HG02798 (cell line): ENCODE measurements around the gene COL12A1.

ENCODE experiments used
- ATAC-seq: cut with Tn5 transposase; IDR thresholded peaks from one replicate; pipeline ENCODE4 v1.9.1; 2021; ENCODE audit warnings: mild to moderate bottlenecking; ENCODE audit not compliant: unreplicated experiment, poor library complexity

Gene COL12A1

DNA sequence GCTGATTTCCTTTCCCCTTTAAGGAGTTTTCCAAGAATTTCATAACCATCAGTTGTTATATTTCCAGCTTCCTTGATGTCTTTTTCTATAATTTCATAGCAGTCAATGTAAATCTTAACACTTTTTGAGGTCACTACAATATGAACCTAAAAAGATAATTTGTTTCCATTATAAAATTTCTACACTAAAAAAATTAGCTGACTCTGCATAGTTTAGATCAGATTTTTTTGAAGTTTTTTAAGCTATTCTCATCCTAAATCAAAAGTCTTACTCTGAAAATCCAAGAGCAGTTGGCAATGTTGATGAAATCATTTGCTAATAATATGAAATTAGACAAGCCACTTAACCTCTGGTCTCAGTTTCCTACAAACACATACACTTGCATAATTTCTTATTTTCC lies 96.8 kb downstream of the COL12A1 start:
- ATAC-seq: no peak

DNA sequence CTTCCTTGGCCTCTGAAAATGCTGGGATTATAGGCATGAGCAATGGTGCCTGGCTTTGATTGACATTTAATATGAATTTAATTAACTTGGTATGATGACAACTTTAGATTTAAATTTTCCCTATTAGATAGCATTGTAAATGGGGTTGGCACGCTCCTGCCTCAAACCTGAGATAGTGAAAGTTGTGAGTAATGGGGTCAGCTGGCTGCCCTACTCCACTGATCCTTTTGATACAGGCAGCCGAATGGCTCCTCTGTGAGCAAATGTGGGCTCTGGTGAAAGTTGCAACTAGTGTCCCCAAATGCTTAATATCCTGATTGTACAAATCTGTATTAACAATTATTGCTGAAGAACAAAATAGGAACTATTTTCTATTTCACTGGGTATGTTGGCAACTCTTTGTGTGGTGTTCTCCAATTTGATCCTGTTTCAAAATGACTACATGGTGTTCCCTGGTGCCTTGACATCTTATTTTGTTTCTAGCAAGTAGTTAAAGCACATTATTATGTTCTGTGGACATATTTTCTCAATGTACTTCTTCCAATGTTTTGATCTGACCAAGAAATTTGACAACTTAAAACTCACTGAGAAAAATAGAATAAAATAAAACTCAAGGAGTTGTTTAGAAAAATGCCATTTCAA lies 97.4 kb downstream of the COL12A1 start:
- ATAC-seq: no peak

DNA sequence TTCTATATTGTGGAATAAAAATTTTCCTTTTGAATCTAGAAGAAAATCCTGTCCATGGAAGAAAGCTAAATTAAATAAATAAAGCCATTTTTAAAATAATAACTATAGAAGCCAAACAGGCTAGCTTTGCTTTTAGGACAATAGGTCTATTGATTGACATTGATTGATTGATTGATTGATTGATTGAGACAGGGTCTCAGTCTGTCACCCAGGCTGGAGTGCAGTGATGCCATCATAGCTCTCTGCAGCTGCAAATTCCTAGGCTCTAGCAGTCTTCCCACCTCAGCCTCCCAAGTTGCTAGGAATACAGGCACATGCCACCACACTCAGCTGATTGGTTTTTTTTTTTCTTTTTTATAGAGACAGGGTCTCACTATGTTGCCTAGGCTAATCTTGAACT lies 97.9 kb downstream of the COL12A1 start:
- ATAC-seq: no peak

DNA sequence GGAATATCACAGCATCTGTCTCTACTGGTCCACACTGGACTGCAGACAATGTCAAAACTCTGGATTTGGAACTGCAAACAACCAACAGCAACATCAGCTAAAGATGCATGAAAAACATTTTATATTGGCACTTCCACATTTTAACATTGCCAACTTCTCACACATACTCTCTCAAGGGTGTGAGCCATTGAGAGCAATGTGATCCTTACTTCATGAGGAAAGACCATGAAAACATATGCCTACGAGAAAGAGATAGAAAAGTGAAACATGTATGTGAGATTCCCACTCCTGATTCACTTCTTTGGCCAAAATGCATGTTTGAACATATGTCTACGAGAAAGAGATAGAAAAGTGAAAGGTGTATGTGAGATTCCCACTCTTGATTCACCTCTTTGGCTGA lies 99.4 kb downstream of the COL12A1 start:
- no peak for ATAC-seq

DNA sequence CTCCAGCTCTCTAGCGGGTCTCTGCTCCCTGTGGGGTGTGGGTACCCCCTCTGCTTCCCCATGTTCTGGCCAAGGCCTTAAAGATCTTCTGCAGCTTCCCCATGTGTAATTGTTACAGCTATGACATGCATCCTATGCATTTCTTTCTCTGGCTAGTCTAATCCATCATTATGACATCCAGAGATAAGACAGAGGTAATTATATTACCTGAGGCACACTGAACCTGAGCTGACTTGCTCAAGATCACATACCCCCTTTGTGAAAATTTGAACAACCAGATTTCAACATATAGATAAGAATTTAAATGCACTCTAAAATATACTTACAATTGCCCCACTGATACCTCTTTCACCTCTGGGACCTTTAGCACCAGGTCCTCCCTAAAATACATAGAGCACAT lies 102.4 kb downstream of the COL12A1 start:
- ATAC-seq: no peak

DNA sequence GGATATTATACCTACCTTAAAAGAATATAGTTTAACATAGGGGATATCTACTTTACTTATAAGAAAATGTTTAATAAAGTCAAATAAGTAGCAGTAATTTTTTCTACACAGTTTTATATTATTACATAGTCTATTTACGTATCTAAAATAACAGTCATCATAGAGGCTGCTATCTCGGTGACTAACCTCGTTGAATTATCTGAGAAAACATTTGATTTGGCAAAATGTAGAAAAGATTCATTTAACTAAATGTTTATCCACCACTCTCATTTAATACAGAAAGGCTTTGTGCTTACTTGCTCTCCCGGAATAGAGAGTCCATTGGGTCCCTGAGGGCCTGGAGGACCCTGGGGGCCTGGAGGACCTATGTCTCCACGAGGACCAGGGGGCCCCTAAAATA lies 103.6 kb downstream of the COL12A1 start:
- no peak for ATAC-seq

DNA sequence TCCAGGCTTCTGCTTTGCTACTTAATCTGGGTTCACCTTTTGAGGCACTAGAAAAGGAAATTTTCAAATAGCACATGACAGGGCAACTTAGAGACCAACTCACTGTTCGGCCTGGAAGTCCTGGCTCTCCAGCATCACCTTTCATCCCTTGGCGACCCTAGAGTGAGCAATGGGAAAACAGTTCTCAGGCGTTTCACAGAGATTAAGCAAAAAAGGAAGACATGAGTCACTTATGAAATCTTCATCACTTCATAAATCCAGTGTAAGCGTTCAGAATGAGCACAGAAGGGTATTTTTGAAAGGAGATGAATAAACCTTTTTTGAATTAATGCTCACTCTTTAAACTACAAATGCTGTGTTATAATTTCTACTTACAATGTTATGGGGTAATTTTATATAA lies 104.0 kb downstream of the COL12A1 start:
- no peak for ATAC-seq

DNA sequence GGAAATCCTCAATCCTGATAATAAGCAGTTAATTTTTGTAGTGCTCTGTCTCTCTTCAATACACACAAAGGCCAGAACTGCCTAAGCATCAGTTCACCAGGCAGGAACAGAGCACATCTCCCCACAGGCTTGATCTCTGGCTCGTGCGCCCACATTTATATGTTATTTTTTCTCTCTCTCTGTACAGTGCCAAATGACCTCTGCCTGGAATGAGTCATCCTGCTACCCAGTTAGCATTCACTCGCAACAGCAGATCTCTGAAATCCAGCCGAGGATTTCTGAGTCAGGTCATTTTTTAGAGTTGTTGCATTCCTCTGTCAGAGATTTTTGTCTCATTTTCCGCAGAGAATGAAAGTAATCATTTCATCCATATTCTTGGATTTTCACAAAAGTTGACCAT lies 107.1 kb downstream of the COL12A1 start:
- no peak for ATAC-seq

DNA sequence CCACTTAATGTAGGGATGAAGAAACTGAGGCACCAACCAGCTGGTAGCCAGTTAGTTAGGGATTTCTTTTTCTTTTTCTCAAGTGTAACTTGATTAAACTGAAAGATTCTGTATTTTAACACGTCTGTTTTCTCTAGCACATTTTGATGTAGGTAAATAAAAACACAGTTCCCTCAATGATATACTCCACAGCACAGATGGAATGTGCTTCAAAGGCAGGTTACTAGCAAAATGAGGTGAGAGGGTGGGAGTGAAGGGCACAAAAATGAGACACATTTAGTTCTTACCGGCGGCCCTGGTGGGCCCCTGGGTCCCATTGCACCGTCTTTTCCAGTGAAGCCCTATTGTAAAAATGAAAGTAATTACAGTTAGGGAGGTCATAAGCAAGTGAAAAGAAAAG lies 108.9 kb downstream of the COL12A1 start:
- ATAC-seq: no peak

DNA sequence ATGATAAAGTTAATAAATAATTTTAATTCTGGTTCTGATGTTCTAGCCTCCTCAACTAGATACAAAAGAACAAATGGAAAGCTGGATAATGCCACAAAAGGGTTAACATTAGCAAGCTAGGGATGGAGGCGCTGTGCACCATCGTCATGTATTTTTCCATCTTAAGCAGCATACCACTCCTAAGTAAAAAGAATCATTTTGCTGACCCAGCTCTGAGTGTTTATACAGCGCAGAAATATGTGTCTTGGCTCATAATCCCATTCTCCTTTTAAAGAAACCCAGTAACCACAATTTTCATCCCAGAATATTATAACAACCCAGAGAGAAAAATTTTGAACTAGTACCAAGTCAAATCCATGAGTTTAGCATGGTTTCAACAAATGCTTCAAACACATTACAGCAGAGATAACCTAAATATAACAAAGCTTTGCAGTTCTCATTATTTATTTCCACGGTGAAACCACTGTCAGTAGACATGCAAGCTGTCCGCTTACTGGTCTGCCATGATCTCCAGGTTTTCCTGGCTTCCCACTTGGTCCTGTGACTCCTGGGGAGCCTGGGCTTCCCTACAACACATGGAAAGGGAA lies 111.1 kb downstream of the COL12A1 start:
- no peak for ATAC-seq

DNA sequence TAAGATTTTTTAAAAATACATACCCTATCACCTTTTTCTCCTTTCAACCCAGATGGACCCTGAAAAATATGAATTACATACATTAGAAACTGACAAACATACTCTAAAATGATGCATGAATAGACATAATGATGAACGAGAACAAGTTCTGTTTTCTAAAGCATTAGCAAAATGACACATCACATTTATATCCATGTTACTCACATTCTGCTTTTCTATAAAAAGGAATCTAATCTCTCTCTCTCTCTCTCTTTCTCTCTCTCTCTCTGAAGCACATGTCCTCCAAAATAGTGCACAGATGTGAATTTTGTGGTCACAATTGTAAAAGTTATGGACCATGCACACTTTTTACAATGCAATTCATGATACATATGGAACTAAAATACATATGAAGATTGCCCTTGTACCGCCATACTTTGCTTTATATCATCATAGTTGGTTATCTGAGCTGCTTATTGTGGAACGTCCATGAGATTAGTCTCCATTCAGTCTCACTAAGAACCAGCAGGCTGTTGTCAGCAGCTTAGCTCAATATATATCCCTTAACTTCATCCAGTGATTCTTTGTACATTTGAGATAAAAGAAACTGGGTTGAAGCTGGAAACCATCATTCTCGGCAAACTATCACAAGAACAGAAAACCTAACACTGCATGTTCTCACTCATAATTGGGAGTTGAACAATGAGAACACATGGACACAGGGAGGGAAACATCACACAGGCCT lies 114.2 kb downstream of the COL12A1 start:
- no peak for ATAC-seq

DNA sequence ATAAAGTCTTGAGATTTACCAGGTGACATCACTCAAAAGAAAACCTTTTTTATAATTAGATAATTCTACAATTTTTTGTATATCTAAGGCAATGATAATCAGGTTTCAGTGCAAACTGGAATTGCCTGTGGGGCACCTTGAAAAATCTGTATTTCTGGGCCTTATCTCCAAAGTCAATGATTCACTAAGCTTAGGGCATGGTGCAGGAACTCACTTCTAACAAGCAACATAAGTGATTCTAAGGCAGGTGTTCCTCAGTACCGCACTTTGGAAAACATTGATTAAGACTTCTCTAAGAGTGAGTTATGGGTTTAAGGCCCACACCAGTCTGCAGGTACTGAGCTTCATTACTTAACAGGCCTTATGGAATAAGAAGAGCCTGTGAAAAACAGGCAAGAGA lies 115.3 kb downstream of the COL12A1 start:
- no peak for ATAC-seq

DNA sequence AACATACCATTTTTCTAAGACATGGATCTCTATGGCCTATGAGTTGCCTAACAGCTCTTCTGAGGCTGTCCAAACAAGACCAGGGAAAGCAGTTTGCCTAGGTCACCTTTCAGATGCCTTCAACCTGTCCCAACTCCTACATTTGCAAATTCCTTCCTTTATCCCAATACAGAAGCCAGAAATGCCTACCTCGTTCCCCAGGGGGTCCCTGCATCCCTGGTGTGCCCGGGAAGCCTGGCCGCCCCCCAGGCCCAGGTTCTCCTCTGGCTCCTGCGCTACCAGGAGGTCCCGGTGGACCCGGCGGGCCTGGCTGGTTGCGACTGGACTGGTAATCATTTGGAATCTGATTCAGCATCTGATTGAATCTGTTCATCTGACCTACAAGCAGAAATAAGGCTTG lies 115.9 kb downstream of the COL12A1 start:
- no peak for ATAC-seq

DNA sequence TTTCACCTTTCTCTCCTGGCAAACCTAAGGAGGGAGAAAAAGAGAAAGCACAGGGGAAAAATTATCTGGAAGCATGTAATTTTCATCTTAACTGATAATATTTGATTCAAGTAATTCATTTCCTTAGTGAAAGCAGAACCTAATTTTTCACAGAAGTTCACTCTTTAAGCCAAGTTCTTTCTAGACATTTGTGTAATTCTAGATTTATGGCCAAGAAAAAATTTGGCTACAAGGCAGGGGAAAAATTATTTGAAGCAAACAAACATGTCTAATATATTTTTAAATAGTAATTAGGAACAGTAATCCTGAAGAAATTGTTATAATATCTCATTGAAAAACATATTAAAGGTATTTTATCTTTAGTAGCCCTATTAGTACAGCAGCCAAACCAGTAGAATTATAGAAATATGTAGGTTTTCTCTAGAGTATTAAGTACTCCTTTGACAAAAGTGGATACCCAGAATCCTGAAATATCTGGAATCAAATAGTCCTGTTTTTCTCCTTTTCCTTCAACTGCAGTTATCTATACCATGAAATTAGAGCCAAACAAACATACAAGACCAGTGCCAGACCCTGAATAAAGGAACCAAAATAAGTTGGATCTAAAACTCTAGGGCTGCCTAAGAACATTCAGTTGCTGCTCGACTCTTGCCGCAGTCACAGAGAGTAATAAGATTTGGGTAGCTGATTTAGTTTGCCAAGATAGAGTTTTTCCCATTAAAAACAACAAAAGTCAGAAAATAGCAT lies 116.5 kb downstream of the COL12A1 start:
- no peak for ATAC-seq

DNA sequence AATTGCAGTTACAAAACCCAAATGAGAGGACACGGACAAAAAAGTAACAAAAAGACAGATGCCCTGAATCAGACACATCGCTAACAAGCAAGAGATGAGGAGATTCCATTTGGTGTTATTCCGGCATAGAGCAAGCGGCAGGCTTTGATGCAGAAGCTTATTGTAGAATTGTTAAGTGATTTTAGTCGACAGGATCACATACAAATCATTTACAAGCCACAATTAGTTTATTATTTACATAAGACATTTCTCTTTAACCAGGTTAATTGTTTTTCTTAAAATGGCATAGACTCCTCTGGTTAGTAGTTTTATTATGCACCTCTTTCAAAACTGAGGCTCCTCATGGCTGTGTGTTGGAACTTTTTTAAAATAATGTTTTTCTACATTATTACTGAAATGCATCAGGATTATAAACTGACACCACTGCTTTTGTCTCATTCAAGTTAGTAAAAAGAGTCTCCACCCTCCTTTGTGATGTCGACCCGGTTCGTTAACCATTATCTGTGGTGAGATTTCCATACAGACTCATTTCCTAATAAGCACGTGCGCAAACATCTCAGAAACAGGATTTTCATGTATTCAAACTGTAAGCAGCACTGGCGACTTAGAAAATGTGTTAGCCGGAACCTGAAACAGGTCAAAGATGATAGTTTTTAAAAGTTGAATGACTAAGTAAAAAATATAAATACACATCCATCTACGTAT lies 119.8 kb downstream of the COL12A1 start:
- no peak for ATAC-seq

DNA sequence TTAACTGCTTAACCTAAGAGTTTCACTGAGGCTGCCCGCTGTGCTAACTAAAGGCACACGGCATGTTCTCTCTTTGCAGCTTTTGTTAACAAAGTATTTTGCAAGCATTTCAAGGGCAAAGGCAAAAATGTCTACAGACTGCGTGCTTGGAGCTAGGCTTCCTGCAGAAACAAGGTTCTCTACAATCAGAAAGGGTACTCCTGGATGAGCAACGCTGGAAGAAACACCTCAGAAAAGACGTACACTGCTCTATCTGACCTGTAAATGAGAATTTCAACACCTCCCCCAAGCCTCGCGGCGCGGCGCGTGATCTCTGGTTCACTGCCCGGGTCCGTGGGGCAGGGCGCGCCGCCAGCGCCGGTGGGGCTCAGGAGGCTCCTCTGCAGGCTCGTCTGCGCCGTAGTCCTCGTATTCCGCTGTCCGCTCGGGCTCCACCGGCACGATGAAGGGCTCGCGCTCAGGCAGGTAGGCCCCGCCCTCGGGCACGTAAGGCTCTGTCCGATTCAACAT lies 120.9 kb downstream of the COL12A1 start:
- ATAC-seq: no peak

DNA sequence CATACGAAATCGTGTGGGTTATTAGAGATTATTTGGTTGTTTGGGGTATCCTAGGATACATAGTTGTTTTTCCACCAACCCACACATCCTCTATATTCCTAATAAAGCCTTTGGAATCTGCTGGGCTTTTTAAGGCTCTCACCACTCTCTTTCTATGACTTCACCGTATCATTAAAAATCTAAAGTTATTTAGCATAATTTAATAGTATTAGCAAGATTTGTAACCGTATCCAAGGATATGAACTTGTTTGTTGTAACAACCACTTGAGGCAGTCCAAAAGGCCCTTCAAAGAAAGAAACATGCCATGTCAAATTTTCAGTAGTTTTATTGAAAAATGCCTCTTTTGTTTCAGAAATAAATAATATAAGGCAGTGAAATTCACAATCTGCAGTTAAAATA lies 121.8 kb downstream of the COL12A1 start:
- ATAC-seq: no peak

DNA sequence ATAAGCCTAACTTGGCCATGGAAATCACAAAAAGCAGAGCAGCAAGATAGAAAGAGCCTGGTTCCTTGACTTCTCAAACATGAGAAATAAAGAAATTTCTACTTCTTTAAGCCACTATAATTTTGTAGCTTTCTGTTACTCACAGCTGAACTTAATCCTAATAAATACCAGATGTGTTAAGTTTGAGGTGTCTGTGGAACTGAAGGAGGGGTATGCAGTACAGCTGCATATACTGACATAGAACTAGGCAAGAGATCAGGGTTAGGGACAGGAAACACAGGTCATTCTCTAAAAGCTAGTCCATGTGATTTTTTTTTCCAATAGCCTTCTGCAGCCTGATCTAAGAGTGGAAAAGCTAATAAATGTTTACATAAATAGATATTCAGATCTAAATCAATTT lies 123.9 kb downstream of the COL12A1 start:
- ATAC-seq: no peak

DNA sequence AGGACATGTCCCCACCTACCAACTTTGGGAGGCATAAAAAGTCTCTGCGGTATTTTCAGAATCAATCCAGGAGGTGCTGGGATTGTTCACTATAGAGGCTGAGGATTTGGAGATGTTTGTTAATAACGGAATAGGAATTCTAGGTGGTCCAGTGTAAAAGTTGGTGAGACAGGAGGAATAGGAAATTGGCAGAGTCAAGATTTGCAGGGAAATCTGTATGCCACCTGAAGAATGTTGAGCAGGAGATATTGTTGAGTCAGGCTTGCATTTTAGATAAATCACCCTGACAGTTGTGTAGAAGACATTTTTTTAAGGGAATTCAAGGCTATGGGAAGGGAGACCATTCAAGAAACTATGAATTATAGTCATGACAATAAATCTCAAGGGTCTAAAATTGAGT lies 124.8 kb downstream of the COL12A1 start:
- ATAC-seq: no peak

DNA sequence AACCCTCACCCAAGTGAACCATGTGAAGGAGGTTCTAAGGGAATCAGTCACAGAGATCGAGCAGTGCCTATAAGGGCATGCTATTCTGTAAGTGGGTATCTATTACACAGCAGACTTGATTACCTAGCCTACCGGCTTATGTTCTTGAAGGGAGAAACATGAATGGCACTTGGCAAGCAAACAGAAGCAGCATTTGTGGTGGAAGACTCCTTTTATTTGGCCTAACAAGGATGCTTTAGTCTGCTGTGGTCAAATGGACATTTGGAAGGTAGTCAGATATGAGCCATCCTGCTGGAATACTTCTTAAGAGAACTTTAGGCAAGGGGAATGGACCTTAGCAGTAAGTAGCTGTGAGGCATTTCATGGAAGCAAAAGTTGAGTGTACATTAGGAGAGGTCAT lies 126.3 kb downstream of the COL12A1 start:
- no peak for ATAC-seq
